ENCODE measurements around the gene GLI3.

GLI3 gene

DNA sequence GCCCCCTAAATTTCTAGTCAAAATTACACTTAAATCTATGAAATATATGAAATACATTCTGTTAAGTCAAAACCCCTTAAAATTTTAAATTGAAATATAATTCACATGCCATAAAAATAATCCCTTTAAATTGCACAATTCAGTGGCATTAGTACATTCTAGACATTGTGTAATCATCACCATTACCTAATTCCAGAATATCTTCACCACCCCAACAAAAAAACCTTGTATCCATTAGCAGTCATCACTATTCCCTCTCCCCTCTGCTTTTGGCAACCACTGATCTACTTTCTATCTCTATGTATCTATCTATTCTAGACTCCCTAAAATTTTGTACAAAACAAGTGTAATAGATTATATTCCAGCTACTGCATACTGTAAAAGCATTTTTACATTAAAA is 261.2 kb downstream of the GLI3 start:
- DNase-seq (ENCODE audit: low read depth) = peak; percentile 40
- H3K4me3 ChIP-seq (ENCODE audit: low read depth, low read length) = no peak overlapping the region
- TF ChIP-seq, protein P1, sequence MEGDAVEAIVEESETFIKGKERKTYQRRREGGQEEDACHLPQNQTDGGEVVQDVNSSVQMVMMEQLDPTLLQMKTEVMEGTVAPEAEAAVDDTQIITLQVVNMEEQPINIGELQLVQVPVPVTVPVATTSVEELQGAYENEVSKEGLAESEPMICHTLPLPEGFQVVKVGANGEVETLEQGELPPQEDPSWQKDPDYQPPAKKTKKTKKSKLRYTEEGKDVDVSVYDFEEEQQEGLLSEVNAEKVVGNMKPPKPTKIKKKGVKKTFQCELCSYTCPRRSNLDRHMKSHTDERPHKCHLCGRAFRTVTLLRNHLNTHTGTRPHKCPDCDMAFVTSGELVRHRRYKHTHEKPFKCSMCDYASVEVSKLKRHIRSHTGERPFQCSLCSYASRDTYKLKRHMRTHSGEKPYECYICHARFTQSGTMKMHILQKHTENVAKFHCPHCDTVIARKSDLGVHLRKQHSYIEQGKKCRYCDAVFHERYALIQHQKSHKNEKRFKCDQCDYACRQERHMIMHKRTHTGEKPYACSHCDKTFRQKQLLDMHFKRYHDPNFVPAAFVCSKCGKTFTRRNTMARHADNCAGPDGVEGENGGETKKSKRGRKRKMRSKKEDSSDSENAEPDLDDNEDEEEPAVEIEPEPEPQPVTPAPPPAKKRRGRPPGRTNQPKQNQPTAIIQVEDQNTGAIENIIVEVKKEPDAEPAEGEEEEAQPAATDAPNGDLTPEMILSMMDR (conservative IDR thresholded peaks at IDR 0.05; ENCODE audit: low read depth, low read length) = no peak

DNA sequence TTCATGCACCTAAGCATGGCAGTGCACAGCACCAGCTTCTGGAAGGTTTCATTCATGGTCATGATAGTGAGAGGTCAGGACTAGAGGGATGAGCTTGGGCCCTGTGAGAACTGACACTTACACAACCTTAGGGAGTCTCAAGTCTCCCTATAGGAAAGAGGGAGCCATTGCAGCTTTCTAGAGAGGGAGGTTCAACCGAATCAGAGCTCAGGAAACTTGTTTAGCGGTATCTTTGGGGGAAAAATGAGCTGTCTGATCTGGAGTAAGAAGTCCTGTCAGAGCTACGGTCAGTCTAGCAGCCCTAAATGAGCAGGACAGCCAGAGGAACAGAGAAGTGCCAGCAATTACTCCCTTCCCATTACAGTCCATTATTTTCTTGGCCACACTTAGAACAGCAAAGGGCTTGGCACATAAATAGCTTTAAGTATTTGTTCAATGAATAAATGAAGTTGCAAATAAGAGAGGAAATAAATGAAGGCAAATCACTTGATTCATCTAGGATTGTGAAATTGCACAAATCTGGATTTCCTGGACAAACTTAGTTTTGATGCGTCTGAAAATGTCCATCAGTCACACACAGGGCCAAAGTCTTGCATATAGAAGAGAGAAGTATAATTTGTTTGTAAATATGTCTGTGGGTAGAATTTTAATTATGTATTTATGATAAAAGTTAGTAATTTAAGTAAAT is 262.0 kb downstream of the GLI3 start:
- H3K4me3 ChIP-seq (ENCODE audit: low read depth, low read length) = no peak overlapping the region
- TF ChIP-seq, protein P1 (conservative IDR thresholded peaks at IDR 0.05; ENCODE audit: low read depth, low read length) = peak; percentile 7
- DNase-seq (ENCODE audit: low read depth) = no peak

DNA sequence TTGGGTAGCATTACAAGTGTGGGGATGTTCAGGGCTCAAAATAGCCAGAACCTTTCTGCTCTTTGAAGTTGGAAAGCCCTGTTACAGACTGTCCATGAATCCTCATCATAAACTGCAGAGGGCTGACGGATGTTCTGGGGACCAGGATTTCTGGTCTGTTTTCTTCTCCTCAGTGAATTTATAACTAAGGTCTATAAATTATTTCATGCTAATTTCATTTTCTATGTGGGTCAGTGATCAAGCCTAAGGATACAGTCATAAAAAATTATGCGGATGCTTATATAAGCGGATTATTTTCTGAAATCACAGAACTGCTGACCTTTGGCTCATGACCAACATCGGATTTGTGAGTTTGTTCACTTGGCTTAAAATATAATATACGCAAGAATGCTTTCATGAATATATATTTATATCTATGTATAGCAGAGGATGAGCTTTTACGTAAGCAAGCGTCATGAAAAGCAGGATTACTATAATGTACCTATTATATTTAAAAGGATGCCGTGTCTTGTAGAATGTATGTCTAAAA is 263.7 kb downstream of the GLI3 start:
- no peak for DNase-seq (ENCODE audit: low read depth)
- no peak overlapping the region for H3K4me3 ChIP-seq (ENCODE audit: low read depth, low read length)
- TF ChIP-seq, protein P1 (conservative IDR thresholded peaks at IDR 0.05; ENCODE audit: low read depth, low read length) = no peak

DNA sequence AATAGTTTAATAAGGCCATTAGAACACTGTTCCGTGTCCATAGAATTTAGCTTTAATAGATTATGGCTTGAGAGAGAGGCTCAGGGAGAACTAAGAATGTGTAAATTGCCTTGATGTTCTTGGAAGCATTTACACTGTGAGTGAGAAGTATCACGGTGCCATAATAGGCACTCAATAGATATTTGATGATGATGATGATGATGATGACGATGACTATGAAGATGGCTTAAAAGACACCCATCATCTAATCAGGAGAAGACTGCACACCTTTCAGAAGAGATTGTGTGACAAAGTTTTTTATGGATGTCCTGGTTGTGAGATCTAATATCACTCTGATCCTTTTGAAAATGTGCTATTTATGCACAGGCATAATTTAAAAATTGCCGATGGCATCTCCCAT is 264.2 kb downstream of the GLI3 start:
- DNase-seq (ENCODE audit: low read depth) = no peak
- H3K4me3 ChIP-seq (ENCODE audit: low read depth, low read length) = no peak overlapping the region
- TF ChIP-seq, protein P1 (conservative IDR thresholded peaks at IDR 0.05; ENCODE audit: low read depth, low read length) = no peak

DNA sequence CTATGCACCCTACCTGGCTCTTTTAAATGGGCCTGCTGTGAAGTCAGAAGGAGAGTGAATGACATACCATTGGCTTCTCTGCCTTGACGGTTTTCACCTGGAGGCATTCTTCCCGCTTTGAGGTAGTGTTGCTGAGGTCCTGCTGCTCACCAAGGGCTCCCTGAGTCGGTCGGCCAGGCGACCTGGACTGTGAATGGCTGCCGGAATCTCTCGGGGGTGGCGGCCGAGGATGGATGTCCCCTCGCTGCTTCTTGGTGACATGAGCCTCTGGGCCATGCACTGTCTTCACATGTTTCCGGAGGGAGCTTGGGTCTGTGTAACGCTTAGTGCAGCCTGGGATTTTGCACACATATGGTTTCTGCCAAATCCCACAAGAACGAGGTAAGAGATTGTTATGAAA is 264.7 kb downstream of the GLI3 start:
- H3K4me3 ChIP-seq (ENCODE audit: low read depth, low read length) = no peak overlapping the region
- DNase-seq (ENCODE audit: low read depth) = no peak
- TF ChIP-seq, protein P1 (conservative IDR thresholded peaks at IDR 0.05; ENCODE audit: low read depth, low read length) = no peak

DNA sequence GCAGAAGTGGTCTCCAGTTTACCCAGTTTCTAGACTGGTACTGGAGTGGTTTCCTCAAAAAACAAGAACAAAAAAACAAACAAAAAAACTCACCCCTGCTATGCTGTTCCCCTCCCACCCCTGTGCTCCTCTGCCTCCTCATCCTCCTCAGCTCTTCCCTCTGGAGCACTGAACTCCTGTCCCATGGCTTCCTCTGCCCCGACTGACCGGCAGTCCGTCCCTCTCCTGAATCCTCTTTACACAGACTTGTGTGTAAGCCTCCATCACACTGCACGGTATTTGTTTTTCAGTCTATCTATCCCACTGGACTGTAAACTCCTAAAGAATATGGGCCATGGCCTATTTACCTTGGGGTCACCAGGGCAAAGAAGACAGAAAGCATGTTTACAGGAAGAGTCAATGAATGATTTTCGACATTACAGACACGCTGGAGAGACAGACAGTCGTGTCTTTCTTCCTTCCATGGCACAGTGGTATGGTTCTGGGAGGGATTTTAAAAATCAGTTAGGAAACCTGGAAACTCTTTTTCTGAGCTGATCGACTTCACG is 265.3 kb downstream of the GLI3 start:
- H3K4me3 ChIP-seq (ENCODE audit: low read depth, low read length) = no peak overlapping the region
- no peak for DNase-seq (ENCODE audit: low read depth)
- TF ChIP-seq, protein P1 (conservative IDR thresholded peaks at IDR 0.05; ENCODE audit: low read depth, low read length) = no peak

DNA sequence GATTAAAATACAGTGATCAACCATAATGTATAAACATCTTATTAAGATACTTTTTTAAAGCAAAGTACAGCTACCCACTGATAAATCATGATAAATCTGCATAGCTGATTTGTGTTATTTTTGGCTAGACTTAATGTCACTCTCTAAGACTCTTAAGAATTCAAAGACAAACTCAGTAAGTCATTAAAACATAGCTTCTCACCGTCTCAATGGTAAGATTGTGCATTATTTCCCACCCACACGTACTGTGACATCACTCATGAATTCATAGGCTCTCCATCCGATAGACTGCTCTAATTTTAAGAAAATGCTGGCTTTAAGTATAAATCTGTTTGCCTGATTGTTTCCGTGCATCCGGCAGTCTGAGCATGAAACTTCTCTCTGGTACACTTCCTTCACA is 266.1 kb downstream of the GLI3 start:
- no peak for DNase-seq (ENCODE audit: low read depth)
- H3K4me3 ChIP-seq (ENCODE audit: low read depth, low read length) = no peak overlapping the region
- TF ChIP-seq, protein P1 (conservative IDR thresholded peaks at IDR 0.05; ENCODE audit: low read depth, low read length) = no peak

All from choroid plexus epithelial cell (primary cell).